Esophagus muscularis mucosa (tissue), 3 donors: ENCODE results near the gene SENP1.

ENCODE experiments used
- CTCF ChIP-seq, 3 experiments: fragments of 200-600 bp in 2 of 3; fragments of 450-650 bp in 1 of 3; sonication (generic) in 2 of 3; IDR thresholded peaks; one replicate each; pipeline ENCODE4 v1.5.1; 2017 to 2019; ENCODE audit warnings: antibody characterized with exemption in 3 of 3, mild to moderate bottlenecking in 2 of 3, moderate library complexity in 1 of 3
- POLR2A ChIP-seq: fragments of 450-650 bp; IDR thresholded peaks from one replicate; pipeline ENCODE4 v1.6.1; 2017; ENCODE audit warnings: antibody characterized with exemption, moderate library complexity, mild to moderate bottlenecking, low read depth

DNA sequence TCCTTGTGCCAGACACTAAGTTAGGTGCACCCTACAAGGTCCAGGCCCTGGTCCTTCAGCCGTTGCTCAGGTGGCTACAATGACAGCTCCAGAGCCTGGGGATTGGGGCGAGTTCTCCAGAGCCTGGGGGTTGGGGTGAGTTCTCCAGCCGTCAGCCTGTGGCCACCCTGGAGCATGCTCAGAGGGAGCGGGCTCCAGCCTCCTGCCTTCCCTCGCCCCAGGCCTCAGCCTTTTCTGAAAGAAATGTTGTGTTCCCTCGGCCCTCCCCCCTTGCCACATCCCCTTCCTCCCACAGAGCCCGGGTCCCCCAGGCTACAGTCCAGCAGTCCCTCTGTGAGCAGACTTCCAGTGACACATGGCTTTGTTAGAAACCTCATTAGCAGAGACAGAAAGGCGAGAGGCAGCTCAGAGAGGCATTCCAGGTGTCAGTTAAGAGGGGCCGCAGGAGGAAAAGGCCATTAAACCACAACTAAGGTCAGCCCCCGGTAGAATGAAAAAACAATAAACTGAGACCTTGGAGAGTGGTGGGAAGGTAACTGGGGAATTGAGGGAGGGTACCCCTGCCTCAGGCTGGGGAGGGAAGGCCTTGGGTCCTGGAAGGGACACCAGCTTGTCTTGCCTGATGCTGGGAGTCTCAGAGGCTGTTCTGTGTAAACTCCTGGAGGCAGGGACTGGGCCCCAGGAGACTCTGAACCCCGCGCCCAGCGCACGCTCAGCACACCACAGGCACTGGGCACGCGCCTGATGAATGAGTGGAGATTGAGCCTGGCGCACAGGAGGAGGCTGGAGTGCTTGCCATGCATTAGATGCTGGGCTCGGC, 78.5 kb downstream of the SENP1 start:
- TF ChIP-seq CTCF (IDR thresholded peaks at IDR 0.05) (no peak), POLR2A (no peak)
